Tongue (tissue), 2 donors: Measurements from ENCODE around the gene APOB. TPM values are rescaled to one million over a fixed set of nuclear protein-coding genes. Genes with fewer than 3 reads are reported as not detected.

ENCODE experiments used
- DNase-seq: peaks from one replicate; pipeline ENCODE4 v3.0.0-alpha.2; 2015
- total RNA-seq: library from RNA; depleted of rRNA; stranded (reverse); fragments of >200 nt; gene quantifications from one replicate; pipeline ENCODE4 v1.2.3, GENCODE V29; 2014

Gene APOB
- total RNA-seq, 1 donor from 2014 or later = under 0.01 TPM

DNA sequence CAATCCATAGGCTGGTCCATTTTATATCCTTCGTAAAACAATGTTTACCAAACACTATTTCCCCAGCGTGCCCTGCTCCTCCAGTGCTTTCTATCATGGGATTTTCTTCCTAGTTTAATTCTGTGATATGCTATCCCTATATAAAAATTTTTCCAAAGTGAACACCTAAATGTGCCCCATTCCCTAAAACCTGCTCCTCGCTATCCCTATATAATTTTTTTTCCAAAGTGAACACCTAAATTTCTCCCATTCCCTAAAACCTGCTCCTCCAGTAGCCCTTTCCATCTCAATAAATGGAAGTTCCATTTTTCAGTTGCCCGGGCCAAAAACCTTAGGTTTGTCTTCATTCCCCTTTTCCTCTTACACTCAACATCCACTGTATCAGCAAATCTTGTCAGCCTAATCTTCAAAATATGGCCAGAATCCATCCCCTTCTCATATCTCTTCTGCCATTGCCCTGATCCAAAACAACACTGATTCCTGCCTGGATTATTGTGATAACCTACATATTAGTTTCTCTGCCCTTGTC lies 26.1 kb downstream of the APOB start:
- no peak for DNase-seq

- no peak for DNase-seq
Measured at GRCh38 chr2:21015281-21015645, 28.6 kb downstream of the APOB start.

- DNase-seq = no peak
Measured at GRCh38 chr2:21014364-21015280, 29.3 kb downstream of the APOB start.

- no peak for DNase-seq
Measured at GRCh38 chr2:21013043-21013816, 30.6 kb downstream of the APOB start.

- DNase-seq = no peak
Measured at GRCh38 chr2:21012557-21012937, 31.3 kb downstream of the APOB start.

DNA sequence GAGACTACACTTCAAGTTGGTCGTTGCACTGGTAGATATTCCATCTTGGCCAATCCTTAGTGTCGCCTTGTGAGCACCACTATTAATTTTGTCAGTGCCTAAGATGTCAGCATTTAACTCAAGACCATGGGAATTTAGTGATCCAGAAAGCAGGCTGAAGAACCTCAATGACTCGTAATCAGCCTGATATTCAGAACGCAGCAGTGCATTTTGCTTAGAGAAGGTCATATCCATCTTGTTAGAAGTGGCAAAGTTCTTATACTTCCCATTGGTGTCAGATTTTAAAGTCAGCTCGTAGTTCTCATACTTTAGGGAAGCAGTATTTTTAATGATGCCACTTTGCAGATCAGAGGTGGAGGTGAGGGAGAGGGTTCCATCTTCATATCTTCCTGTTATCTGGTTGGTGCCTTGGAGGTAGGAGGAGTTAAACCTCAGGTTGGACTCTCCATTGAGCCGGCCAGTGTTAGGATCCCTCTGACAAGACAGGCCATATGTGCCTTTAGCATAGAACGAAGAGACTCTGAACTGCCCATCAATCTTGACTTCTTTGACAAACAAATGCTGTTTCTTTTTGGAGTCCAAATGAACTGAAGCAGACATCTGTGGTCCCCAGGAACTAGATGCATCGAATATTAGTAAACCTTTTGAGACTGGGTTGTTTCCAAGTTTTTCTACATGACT lies 31.9 kb downstream of the APOB start:
- no peak for DNase-seq

GRCh38 chr2:21011453-21011852 lies 32.4 kb downstream of the APOB start:
- DNase-seq = no peak

DNA sequence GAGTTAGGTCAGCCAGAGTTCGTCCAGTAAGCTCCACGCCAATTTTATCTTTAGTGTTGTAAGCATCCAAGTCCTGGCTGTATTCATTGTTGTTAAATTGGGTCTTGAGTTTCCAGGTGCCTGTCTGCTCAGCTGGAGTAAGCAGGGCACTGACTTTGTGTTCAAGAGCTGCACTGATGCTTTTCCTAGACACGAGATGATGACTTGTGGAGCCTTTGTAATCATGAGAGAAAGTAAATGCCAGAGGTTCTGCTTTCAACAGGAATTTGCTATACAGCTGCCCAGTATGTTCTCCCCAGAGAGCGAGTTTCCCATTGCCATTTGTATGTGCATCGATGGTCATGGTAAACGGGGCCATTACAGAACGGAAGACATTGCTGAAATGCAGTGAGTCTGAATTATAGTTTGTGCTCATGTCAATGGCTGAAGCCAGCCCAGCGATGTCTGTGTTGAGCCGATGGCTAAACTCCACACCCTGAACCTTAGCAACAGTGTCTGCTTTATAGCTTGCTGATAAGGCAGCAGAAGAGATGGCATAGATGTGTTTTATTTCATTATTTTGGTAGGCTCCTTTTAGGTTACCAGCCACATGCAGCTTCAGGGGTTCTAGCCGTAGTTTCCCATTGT lies 32.9 kb downstream of the APOB start:
- DNase-seq = no peak

DNA sequence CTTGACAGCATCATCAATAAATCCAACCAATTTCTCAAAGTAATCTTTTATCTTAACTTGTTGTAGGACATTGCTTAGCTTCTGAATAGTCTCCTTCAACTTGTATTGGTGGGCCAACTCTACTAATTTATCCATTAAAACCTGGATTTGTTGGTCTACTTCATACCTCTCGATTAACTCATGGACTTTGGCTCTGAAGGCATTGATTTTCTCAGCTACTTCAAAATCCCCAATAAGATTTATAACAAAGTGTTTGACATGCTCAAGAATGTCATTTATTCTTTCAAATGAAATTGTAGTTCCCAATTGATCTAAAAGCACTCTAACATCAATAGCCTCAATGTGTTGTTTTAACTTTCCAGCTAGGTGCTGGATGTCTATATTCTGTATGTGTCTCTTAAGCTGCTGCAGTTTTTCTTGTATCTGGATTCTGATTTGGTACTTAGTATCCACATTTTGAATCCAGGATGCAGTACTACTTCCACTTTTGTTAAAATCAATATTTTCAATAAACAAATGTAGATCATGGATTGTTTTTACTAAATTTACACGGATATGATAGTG lies 34.1 kb downstream of the APOB start:
- no peak for DNase-seq

DNA sequence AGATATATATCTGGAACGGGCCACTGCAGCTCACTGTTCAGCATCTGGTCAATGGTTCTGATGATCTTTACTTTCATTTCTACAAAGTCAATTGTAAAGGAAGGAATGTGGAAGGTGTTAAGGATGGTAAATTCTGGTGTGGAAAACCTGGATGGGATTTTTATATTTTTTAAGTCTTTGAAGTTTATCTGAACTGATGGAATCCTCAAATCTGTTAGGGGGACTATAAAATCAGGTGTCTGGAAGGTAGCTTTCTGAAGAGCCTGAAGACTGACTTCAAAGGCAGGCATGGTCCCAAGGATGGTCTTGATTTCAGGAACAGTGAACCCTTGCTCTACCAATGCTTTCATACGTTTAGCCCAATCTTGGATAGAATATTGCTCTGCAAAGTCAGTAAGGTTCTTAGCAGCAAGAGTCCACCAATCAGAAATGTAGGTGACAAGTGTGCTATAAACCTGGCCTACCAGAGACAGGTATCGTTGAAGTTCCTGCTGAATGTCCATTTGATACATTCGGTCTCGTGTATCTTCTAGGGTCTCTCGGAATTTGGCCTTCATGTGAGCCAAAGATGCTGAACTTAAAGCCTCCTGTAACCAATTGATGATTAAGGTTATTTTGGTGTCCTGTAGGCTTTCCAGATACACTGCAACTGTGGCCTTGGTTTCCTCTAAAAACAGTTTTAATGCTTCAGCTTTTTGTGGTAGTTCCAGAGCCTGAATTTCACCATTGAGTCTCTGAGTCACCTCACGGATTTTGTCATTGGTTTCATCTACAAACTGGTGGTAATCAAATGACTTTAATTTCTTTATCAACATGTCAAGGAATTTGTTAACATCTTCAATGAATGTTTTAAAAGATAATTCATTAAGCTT lies 34.8 kb downstream of the APOB start:
- no peak for DNase-seq

DNA sequence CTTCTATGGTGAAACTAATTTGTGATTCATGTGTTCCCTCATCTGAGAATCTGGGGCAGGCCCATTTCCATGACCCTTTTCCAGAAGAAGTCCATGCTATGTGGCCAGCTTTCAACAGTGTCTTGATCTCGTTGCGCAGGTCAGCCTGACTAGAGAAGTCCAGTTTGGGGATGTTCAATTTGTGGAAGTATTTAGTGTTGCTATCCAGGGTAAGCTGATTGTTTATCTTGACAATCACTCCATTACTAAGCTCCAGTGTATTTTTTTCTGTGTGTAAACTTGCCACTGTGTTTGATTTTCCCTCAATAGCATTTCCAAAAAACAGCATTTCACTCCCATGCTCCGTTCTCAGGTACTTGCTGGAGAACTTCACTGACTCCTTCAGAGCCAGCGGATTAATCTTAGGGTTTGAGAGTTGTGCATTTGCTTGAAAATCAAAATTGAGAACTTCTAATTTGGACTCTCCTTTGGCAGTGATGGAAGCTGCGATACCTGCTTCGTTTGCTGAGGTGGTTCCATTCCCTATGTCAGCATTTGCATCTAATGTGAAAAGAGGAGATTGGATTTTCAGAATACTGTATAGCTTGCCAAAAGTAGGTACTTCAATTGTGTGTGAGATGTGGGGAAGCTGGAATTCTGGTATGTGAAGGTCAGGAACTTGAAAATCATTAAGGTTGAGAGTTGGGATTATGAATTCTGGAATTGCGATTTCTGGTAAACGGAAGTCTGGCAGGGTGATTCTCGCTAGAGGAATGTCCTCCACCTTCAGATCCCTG lies 35.7 kb downstream of the APOB start:
- DNase-seq = no peak

GRCh38 chr2:21007129-21008013 lies 36.5 kb downstream of the APOB start:
- DNase-seq = no peak

- DNase-seq = no peak
Measured at GRCh38 chr2:21006423-21007128, 37.3 kb downstream of the APOB start.

- no peak for DNase-seq
Measured at GRCh38 chr2:21005700-21006422, 38.0 kb downstream of the APOB start.

DNA sequence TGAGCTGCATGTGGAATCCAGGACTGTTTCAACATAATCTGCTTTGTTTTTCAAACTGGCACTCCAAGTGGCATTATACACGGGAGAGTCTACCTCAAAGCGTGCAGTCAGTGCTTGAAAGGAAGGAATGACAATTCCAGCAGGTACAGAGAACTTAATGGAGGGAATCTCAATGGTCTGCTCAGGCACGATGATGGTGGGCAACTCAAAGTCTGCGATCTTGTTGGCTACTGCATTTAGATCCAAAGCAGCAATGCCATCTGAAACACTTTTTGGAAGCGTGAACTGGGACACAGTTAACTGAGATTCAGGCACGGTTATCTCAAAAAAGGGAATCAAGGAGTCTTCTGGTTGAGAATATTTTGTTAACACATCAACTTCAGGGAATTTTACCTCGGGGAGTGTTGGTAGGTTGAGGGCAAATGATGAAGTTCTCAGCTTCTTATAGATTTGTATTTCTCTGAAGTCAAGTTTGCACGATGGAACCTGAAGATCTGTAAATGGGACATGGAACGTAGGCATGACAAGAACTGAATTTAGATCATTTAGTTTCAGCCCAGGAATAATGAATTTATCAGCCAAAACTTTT lies 38.7 kb downstream of the APOB start:
- no peak for DNase-seq

- DNase-seq = no peak
Measured at GRCh38 chr2:21004181-21004572, 39.7 kb downstream of the APOB start.

GRCh38 chr2:21003572-21004180 lies 40.2 kb downstream of the APOB start:
- DNase-seq = no peak
